ENCODE data around the gene C1orf105. TPM values are rescaled to one million over a fixed set of nuclear protein-coding genes. Genes with fewer than 3 reads are reported as not detected.
A peak's percentile ranks its signal among the peaks of the same experiment; 100 is the strongest.

C1orf105 gene
- total and polyA plus RNA-seq, 7 donors: 0.18 to 17.3 (median 1.6) TPM; not detected in 1

GRCh38 chr1:172449585-172450523 is 29.4 kb downstream of the C1orf105 start:
- Histone ChIP-seq H3K36me3 (ENCODE audit: insufficient read depth in 1 of 2, low read depth in 1 of 2) (no peaks in the 10 kb centered on the region), H3K4me3 (peak overlapping the region; percentile 41), H3K9me3 (no peaks in the 10 kb centered on the region), H3K27ac (no peak overlapping the region), H3K27me3 (ENCODE audit: insufficient read depth in 3 of 3, low read length in 2 of 3) (no peaks in the 10 kb centered on the region), H3K4me1 (peaks cover 19% of the 10 kb centered on the region)
- ATAC-seq (peak; percentile 41 to 77 (median 68)), DNase-seq (peak; percentile 54 to 65)
- intact Hi-C loops (cut with DNase I): loop anchor here (5.0 to 10.0 kb wide), 2 partner anchors 82 to 665 kb away; partner anchors contain the start of genes METTL13 (in 1 of the 2) and SUCO (in 1 of the 2)
- peak; percentile 65 for TF ChIP-seq CTCF (IDR thresholded peaks at IDR 0.05)
- WGBS, 3 donors: 47 to 62% (median 53%) methylated on average over 18 of the region's 18 CpGs

GRCh38 chr1:172450524-172450885 is 30.0 kb downstream of the C1orf105 start:
- Histone ChIP-seq H3K4me1 (peaks cover 19% of the 10 kb centered on the region), H3K9me3 (no peaks in the 10 kb centered on the region), H3K4me3 (no peak overlapping the region), H3K27ac (no peak overlapping the region), H3K27me3 (ENCODE audit: insufficient read depth in 3 of 3, low read length in 2 of 3) (no peaks in the 10 kb centered on the region), H3K36me3 (ENCODE audit: insufficient read depth in 1 of 2, low read depth in 1 of 2) (no peaks in the 10 kb centered on the region)
- TF ChIP-seq CTCF (IDR thresholded peaks at IDR 0.05): no peak
- 65 to 72% (median 65%) methylated on average over 7 of the region's 7 CpGs for WGBS, 3 donors
- ATAC-seq: no peak
- DNase-seq: no peak
- intact Hi-C loops (cut with DNase I): no loop called here

GRCh38 chr1:172451002-172451443 is 30.5 kb downstream of the C1orf105 start:
- ATAC-seq: no peak
- intact Hi-C loops (cut with DNase I): no loop called here
- Histone ChIP-seq H3K36me3 (ENCODE audit: insufficient read depth in 1 of 2, low read depth in 1 of 2) (no peaks in the 10 kb centered on the region), H3K27me3 (ENCODE audit: insufficient read depth in 3 of 3, low read length in 2 of 3) (no peaks in the 10 kb centered on the region), H3K4me3 (no peak overlapping the region), H3K9me3 (no peaks in the 10 kb centered on the region), H3K27ac (no peak overlapping the region), H3K4me1 (peaks cover 19% of the 10 kb centered on the region)
- no peak for DNase-seq
- no peak for TF ChIP-seq CTCF (IDR thresholded peaks at IDR 0.05)
- 82 to 96% (median 87%) methylated on average over 2 of the region's 2 CpGs for WGBS, 3 donors

- Histone ChIP-seq H3K9me3 (no peaks in the 10 kb centered on the region), H3K27ac (peak overlapping the region; percentile 75), H3K4me3 (no peak overlapping the region), H3K36me3 (ENCODE audit: insufficient read depth in 1 of 2, low read depth in 1 of 2) (no peaks in the 10 kb centered on the region), H3K27me3 (ENCODE audit: insufficient read depth in 3 of 3, low read length in 2 of 3) (no peaks in the 10 kb centered on the region), H3K4me1 (peaks cover 19% of the 10 kb centered on the region)
- ATAC-seq: peak; percentile 87 to 91 (median 88)
- DNase-seq: no peak
- intact Hi-C loops (cut with DNase I): no loop called here
- TF ChIP-seq CTCF (IDR thresholded peaks at IDR 0.05): no peak
- whole genome bisulfite sequencing, 3 donors: 36 to 50% (median 39%) methylated on average over 7 of the region's 7 CpGs
Measured at GRCh38 chr1:172452536-172453152, 32.2 kb downstream of the C1orf105 start.

Data from psoas muscle (tissue), 8 donors.